Fibroblast of skin of left quadriceps (primary cell): ENCODE results near the gene GRWD1.
"Not testable (repeated sequence)": the region's sequence is repeated elsewhere in the genome, so short reads cannot be mapped to it uniquely, and the experiment has no call there.

Experiments
- DNase-seq, 2 experiments: peaks; one replicate each; pipeline ENCODE4 v3.0.0-alpha.2; 2013; ENCODE audit warnings: low read depth in 2 of 2

Gene GRWD1

GRCh38 chr19:48478339-48479256, 32.8 kb downstream of the GRWD1 start:
- no peak for DNase-seq

- no peak for DNase-seq
Measured at GRCh38 chr19:48479686-48480085, 33.9 kb downstream of the GRWD1 start.

- DNase-seq: no peak
Measured at GRCh38 chr19:48480183-48480557, 34.4 kb downstream of the GRWD1 start.

GRCh38 chr19:48480558-48481500, 35.0 kb downstream of the GRWD1 start:
- DNase-seq: no peak

- no peak for DNase-seq
Measured at GRCh38 chr19:48481846-48482639, 36.3 kb downstream of the GRWD1 start.

- no peak for DNase-seq
Measured at GRCh38 chr19:48483301-48483700, 37.5 kb downstream of the GRWD1 start.

- DNase-seq: no peak
Measured at GRCh38 chr19:48484247-48484893, 38.6 kb downstream of the GRWD1 start.

GRCh38 chr19:48484931-48485612, 39.3 kb downstream of the GRWD1 start:
- no peak for DNase-seq

- not testable (repeated sequence) for DNase-seq
Measured at GRCh38 chr19:48486706-48487105, 40.9 kb downstream of the GRWD1 start.

GRCh38 chr19:48487544-48487943, 41.8 kb downstream of the GRWD1 start:
- no peak for DNase-seq

GRCh38 chr19:48487948-48488347, 42.2 kb downstream of the GRWD1 start:
- no peak for DNase-seq

- not testable (repeated sequence) for DNase-seq
Measured at GRCh38 chr19:48488478-48488877, 42.7 kb downstream of the GRWD1 start.

- no peak for DNase-seq
Measured at GRCh38 chr19:48489608-48490216, 43.9 kb downstream of the GRWD1 start.

- no peak for DNase-seq
Measured at GRCh38 chr19:48490981-48491792, 45.4 kb downstream of the GRWD1 start.

- no peak for DNase-seq
Measured at GRCh38 chr19:48491793-48492123, 46.0 kb downstream of the GRWD1 start.

GRCh38 chr19:48492925-48493717, 47.3 kb downstream of the GRWD1 start:
- peak; percentile 93 to 95 for DNase-seq

- DNase-seq: no peak
Measured at GRCh38 chr19:48493718-48494401, 48.1 kb downstream of the GRWD1 start.

GRCh38 chr19:48495396-48495795, 49.6 kb downstream of the GRWD1 start:
- no peak for DNase-seq
